Ammon's horn (tissue), 1 donor: ENCODE measurements around the gene TMEM31.
A peak's percentile ranks its signal among the peaks of the same experiment; 100 is the strongest.

Experiments
- DNase-seq: peaks from one replicate; pipeline ENCODE4 v3.0.0-alpha.2; 2016; ENCODE audit warnings: low spot score

TMEM31 gene, protein sequence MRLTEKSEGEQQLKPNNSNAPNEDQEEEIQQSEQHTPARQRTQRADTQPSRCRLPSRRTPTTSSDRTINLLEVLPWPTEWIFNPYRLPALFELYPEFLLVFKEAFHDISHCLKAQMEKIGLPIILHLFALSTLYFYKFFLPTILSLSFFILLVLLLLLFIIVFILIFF

DNA sequence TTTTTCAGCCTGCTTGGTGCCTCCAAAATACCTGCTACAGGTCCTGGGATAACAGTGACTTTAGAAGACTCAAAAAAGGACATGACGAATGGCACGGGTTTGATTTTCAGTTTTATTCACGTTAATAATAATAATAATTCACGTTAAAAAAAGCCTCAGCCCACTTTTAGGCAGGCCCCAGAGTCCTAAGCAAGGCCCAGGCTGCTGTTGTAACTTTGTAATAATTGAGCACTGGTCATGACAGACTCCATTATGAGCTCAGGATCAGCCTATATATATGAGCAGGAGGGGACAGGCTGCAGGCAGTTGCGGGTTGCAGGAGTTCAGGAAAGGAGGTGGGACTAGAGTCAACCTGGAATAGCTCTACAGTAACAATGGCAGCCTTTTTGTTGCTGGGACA is at the start of gene TMEM31:
Gene TMEM31, plus strand, starts transcription at position 301 of the 400 bp plus-strand sequence. CDS start 1,350 bp downstream, outside the sequence.
- DNase-seq: no peak

DNA sequence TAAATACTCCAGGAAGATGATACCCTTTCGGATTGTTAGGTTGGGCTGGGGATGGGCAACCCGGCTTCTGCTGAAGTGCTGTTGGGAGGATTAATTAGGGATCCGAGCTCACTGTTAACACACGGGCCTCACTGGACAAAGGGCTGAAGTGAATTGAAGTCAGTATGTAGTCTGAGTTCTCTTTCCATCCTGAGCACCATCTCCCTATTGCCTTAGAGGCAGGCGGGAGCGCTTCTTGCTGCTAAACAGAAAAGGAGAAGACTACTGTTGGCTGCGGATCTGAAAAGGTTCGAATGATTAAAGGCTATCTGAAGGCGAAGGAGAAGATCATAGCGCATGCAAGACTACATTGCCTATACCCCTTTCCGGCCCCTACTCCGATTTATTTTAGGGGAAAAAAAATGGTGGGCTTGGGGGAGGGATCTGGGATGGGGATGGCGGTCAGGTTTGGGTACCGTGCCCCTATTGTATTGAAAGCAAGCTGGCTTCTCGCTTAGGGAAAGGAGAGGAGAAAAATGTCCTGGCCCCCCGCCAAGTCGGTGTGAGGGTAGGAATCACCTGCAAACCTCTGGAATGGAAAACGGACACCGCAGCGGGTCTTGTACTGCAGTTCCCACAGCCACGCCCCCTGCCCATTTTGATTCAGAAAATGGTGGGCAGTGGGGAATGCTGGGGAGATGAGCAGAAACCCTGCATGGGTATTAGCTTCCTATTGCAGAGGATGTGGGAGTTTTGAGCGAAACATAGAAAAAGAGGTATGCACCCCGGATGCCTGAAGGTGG is 46.5 kb upstream of the TMEM31 start:
- peak; percentile 3 for DNase-seq

DNA sequence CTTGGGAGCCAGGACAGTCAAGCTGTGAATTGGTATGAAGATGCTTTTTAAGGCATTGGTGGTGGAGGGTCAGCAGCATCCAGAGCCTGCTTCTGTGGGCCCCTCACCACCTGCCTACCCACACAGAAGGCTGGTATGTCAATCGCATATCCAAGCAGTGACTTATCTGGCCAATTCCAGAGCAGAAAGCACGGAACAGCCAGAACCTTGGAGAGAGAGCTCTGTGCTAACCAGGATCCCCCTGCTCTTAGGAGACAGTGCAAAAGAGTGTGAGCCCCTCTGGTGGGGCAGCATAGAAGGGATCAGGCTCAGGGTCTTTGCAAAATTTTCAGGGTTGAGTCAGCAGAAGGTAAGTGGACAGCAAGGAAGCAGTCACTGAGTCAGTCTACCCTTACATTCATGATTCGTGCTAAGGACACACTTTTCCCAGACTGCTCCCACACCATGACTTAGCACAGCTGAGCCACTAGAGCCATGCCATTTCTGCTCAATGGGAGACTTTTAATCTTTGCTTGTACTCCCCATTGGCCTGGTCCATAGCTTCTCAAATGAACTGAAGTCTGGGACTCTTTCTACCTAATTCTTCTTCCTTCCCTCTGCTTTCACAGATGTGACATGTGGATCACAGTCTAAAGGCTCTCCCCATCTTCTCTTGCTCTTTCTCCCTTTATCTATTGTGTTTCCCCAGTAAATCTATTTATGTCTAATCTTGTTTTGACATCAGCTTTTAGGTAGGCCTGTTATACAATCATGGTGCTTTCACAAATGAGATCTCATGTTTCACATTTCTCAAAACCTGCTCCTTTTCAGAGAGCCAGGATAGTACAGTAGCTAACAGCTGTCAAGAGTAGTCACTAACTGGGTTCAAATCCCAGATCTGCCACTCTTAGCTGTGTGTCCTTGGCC is 44.3 kb upstream of the TMEM31 start:
- DNase-seq: no peak

DNA sequence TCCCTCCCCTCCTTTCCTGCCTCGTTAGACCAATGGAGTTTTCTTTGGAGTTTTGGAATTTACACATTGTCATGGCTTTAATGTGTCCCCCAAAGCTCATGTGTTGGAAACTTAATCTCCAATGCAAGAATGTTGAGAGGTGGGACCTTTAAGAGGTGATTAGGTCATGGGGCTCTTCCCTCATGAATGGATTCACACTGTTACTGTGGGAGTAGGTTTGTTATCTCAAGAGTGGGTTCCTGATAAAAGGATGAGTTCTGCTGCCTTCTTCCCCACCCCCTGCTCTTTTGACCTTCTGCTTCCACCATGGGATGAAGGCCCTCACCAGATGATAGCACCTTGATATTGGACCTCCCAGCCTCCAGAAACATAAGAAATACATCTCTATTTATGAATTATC is 41.0 kb upstream of the TMEM31 start:
- DNase-seq: no peak

DNA sequence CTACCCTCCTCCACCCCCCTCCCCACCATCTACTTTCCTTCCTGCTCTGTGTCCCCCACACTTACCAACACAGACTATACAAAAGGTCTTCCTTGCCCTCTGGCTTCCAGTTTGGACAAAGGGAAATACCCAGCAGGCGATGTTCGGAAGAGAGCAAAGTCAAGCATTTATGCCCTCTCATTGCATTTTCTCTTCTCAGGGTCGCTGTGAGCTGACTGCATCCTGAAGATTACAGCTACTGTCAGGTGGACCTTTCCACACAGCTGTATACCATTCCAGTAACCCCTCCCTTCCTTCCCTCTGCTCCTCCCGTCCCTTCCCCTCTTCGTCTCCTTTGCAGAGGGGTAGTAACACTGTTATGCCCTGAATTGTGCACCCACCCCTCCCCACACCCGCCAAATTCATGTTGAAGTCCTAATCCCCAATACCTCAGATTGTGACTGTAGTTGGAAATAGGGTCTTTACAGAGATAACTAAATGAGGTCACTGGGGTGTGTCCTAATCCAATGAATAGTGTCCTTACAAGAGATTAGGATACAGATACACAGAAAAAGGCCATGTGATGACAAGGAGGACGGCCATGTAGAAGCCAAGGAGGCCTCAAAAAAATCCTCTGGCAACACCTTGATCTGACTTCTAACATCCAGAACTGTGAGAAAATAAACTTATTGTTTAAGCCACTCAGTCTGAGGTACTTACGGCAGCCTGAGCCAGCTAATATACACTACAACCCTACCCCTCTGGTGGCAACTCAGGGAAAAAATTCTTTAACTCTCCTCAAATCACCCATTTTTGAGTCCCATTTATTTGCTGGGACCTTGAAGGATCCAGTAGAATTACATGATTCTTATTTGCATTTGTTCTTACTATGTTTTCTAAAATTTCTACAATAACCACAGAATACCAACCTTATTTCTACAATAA is 35.9 kb upstream of the TMEM31 start:
- DNase-seq: no peak

DNA sequence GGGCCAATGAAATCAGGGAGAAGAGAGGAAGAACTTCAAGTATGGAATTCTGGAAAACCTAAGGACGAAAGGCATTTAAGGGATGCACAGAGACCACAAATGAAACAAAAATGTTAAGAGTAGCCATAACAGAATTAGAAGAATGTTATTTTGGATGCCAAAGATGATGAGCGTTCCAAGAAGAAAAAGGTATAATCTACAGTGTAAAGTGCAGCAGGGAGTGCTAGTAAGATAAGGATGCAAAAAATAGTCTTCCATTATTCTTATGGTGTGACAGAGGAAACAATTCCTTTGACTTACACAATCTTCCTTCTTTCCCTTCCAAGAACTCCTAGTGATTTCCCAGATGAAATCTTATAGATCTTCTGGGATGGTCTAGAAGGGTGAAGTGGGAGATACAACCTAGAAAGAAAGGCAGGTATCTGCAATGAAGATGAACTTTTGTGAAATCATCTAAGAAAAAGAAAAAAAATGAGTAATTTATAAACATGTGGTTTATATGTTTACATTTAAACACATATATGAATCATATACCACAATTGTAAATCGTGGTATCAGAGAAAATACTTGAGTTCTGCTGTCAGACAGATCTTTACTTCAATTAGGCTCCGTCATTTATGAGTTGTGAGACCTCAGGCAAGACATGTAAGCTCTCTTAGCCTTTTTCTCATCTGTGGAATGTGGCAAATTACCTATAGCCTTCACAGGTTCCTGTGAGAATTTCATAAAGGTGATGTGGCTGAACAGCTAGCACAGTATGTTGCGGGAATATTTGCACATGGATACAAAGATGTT is 32.3 kb upstream of the TMEM31 start:
- no peak for DNase-seq

DNA sequence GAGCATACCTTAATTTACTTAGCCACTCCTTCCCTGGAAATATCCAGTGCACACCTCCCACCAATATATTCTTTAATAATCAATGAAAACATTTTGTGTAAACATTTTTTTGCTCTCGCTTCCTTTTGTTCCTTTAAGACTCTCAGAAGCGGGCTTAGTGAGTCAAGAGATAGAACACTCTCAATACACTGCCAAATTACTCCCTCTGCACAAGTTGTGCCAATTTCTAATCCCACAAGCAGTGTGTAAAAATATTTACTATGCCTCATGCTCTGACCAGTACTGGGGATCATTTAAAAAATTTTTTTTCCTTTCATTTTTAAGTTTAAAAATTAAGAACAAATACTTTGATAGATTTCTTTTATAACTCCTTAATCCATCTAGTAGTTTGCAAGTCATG is 29.3 kb upstream of the TMEM31 start:
- no peak for DNase-seq

DNA sequence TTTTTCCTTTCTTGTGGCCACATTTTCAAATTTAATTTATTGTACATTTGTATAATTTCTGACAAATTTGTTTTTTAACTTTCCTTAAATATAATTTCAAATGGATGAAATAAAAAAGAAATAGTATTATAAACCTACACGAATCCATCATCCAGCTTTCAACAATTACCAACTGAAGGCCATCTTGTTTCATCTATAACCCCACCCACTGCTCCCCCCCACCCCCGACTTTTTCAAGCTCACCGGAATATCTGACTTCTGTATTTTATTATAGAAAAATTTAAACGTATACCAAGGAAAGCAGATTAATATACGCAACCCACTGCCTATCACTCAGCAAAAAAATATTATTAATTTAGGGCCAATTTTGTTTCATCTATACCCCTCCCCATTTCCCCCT is 25.3 kb upstream of the TMEM31 start:
- no peak for DNase-seq

DNA sequence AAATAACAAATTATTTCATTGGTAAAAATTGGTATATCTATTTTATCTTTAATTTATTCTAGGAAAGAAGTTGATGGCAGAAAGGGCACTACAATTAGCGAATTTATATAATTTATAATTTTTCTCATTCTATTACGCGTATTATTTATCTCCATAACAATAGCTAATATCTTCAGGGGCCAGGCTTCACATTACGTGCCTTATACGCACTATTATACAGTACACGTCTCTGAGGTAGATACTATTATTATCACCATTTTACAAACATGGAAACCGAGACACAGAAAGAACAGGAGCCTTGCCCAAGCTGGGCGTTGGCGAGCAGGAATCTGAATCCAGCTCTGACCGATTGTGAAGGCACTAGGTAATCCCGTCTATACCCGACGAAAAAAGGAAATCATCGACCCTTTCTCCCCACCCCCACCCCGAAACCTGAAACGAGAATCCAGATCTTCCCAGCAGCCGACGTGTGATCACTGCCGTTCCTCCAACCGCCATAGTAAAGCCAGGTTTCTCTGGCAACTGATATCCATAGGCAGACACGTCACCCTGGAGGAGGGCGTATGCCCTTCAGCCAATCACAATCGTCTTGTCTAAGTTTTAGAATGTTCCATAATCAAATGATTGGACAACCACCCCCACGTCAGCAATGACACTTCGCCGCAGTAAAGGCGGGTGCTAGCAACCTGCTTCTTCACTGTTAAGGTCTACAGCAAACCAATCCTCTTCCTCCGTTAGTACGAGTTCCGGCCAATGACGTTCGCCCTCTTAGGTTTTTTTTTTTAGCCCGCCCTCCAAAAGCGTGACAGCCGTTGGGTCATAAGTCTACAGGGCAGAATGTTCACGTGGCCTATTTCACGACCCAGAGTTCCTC is 24.3 kb upstream of the TMEM31 start, which contains the start of gene MORF4L2:
Gene MORF4L2, minus strand, starts transcription at position 501 of the 874 bp plus-strand sequence. CDS start 9,672 bp downstream, outside the sequence.
- peak; percentile 97 for DNase-seq

DNA sequence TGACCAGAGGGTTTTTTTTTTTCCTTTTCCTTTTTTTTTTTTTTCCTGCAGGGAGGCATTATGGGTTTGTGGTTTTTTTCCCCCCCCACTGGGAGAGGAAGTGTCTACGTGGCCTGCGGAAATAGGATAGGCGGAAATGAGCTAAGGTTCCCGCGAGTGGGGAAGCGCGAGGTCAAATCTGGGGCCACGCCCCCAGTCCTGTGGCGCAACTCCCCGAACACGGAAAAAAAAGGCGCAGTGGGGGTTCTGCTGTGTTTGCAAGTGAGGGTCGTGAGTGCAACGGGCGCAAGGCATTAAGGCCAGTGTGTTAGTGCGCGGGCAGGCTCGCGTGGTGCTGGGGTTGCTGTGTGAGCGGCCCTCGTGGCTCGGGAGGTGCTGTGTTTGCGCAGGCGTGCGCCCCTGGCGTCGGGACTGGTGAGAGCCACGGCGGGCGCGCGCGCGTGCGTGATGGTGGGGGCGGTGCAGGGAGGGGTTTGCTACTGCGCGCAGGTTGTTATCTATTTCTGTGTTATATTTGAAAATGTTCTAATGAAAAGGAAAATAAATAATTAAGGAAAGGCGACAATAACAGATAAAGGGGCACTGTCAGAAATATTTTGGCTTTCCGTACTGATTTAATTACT is 23.5 kb upstream of the TMEM31 start:
- DNase-seq: peak; percentile 86

DNA sequence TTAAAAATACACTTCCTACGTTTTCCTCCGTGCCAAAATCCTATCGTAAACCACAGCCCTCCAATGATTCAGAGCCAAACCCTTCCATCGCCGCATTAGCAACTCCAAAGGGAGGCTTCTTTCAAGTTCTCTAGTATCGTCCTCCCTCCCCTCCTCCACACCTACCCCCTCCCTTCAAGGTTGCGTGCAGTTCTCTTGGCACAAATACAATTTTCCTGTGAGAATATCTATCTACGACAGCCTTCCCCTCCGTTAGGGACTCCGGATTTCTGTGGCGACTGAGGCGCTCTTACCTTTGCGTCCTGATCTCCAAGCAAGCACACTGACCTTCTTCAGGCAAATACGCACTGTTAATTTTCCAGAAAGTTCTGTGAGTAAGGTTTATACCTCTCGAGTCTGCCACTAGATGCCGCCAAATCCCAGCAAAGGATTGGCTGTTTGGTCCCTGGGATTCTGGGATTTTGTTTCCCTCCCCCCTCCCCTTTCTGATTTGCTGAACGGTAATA is 23.0 kb upstream of the TMEM31 start:
- DNase-seq: peak; percentile 82

DNA sequence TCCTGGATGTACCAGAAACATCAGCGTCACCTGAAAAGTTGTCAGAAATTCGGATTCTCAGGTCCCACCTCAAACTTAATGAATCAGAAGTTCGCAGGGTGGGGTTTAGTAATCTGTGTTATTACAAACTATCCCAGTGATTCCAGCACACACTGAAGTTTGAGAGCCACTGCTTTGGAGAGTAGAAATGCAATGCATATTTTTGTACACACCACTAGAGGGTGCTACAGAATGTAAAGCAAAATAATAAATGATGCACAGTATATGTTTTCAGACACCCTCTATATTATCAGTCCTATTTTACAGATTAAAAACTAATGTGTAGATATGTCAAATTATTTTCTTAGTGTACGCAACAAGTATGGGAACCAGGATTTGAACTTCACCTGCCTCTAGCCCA is 21.8 kb upstream of the TMEM31 start:
- peak; percentile 54 for DNase-seq

DNA sequence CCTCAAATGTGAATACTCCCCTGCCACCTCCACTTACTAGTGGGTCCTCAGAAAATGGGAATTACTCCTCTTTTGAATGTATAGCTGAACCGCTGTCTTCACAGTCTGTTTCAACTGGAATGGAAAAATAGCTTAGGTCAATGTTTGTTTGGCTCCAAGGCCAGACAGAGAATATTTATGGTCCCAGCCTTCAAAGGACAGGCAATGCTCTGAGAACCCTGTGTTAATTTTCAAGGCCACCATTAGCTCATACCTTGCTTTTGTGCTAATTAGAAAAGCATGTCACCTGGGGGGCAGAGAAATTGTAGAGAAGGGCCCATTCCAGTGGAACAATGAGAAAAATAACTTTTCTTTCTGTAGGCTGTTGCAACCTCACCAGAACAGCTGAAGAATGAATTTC is 19.6 kb upstream of the TMEM31 start:
- no peak for DNase-seq

DNA sequence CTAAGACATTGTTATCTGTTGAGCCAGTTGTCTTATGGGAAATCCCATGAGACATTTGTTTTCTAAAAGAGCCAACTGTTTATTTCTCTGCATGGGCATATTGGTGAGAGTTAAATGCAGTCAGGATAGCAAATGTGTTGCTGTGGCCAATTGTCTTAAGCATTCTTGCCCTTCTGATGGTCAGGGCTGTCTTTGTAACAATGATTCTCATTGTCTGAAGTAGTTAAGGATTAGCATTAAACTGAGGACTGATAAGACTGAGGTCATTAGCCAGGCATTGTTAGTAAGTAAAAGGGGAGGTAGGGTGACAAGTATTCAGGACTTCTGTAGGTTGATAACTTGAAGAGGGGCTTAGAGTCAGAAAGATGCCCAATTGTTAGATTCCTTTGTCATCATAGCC is 13.0 kb upstream of the TMEM31 start:
- DNase-seq: no peak

DNA sequence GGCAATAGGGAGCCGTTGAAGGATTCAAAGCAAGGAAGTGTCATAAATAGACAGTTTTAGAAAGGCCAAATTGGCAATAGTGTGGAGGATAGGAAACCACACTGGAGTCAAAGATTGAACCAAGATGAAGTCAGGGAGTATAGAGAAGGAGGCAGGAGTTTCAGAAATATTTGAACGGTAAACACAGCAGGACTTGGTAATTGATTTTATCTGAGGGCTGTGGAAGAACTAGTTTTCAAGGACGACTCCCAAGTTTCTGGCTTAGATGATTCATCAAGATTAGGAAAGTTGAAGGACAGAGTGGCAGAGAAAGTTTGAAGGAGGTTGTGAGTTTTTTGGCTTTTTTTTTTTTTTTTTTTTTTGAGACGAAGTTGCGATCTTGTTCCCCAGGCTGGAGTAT is 11.5 kb upstream of the TMEM31 start:
- DNase-seq: no peak

DNA sequence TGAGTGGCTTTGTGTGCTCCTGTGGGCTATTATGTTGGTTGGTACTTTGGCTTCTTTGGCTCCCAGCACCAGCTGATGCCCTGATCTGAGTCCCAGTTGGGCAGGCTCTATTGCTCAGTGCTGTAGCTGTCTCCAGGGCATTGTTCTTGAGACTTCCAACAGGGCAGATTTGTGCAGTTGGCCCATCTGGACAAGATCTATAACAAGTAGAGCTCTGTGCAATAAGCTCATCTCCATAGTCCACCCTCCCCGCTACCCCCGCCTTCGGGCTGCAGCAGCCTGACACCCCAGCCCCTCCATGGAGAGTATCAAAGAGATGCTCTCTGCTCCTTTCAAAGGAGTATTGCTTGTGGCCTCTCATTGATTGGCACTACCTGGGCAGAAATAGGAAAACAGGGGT is 5.8 kb upstream of the TMEM31 start:
- peak; percentile 85 for DNase-seq

DNA sequence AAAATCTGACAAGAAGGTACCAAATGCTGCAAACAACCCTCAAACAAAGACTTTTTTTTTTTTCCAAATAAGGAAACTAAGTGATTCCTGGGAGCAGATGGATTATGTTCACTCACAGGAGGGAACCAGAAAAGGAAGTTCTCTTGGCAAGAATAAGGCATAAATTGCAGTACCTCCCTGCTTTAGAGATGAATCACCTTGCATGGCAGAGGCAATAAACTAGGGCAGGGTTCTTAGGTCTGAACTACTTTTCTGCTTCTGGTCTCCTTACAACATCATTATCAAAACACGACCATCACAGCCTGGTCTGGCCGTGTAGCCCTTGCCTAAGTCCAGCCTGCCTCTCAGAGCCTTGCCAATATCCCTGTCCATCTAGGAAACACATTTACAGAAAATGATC is 6.3 kb downstream of the TMEM31 start:
- no peak for DNase-seq

DNA sequence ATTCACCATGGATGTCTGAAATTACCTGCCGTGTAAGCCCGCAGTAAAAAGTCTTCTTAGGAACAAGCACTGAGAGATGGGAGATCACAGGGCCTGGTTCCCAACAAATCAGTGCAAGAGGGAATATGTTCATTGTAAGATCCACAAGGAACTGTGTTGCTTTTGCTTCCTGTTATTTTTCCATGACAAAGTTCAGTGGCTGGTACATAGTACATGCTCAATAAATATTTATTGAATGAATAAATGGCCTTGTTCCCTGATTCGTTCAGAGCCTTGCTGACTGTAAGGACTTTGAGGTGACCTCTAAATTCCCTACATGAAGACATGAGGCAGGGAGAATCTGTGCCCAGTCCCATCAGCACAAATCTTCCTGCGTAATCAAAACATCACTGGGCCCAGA is 7.4 kb downstream of the TMEM31 start:
- DNase-seq: no peak

DNA sequence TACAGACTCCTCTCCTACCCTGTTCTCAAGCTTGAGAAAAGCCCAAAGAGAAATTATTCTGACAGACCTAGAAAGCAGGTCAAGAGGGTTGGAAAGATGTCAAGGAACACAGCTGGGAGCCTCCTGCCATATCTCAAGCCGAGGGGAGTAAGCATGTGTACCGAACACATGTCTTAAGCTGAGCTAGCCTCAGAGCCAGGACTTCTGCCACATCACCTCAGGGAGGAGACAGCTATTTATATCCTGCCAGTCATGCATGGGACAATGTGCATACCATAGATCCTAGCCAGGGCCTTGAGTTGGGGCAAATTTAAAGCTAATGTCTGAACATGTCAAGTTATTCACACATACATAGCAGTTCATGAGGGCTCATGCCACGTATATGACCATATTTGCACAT is 11.8 kb downstream of the TMEM31 start:
- DNase-seq: no peak
